Smooth muscle cell (in vitro differentiated cells): ENCODE data around the gene TRAPPC14. TPM values are rescaled to one million over a fixed set of nuclear protein-coding genes. Genes with fewer than 3 reads are reported as not detected.

Experiments
- DNase-seq: peaks from one replicate; lab custom pipeline; 2025; ENCODE audit not compliant: unreplicated experiment; lab: John Stamatoyannopoulos, UW
- H2AFZ ChIP-seq: fragments of 200-600 bp; sonication (generic); 2 replicates; pipeline ENCODE4 v1.6.0; 2016; ENCODE audit warnings: antibody characterized with exemption, low read depth, mild to moderate bottlenecking
- H3F3A ChIP-seq: fragments of 200-600 bp; sonication (generic); 2 replicates; pipeline ENCODE4 v1.6.0; 2017; ENCODE audit warnings: antibody characterized with exemption, low read depth
- H3K27ac ChIP-seq: fragments of 200-600 bp; sonication (generic); 2 replicates; pipeline ENCODE4 v1.5.1; 2016; ENCODE audit warnings: low read depth, mild to moderate bottlenecking
- H3K27me3 ChIP-seq: fragments of 200-600 bp; sonication (generic); 2 replicates; pipeline ENCODE4 v1.6.1; 2016; ENCODE audit warnings: low read depth, mild to moderate bottlenecking
- H3K36me3 ChIP-seq: fragments of 200-600 bp; sonication (generic); 2 replicates; pipeline ENCODE4 v1.5.1; 2016; ENCODE audit warnings: low read depth
- H3K4me1 ChIP-seq: fragments of 200-600 bp; sonication (generic); 2 replicates; pipeline ENCODE4 v1.5.1; 2016; ENCODE audit warnings: low read depth
- H3K4me2 ChIP-seq: fragments of 200-600 bp; sonication (generic); 2 replicates; pipeline ENCODE4 v1.6.0; 2016; ENCODE audit warnings: mild to moderate bottlenecking
- H3K4me3 ChIP-seq: fragments of 200-600 bp; sonication (generic); 2 replicates; pipeline ENCODE4 v1.5.1; 2016; ENCODE audit warnings: mild to moderate bottlenecking
- H3K79me2 ChIP-seq: fragments of 200-600 bp; sonication (generic); 2 replicates; pipeline ENCODE4 v1.6.0; 2016; ENCODE audit warnings: low read depth, mild to moderate bottlenecking
- H3K9ac ChIP-seq: fragments of 200-600 bp; sonication (generic); 2 replicates; pipeline ENCODE4 v1.6.0; 2016; ENCODE audit warnings: low read depth
- H3K9me3 ChIP-seq: fragments of 200-600 bp; sonication (generic); replicated peaks from 2 replicates; pipeline ENCODE4 v1.5.1; 2016; ENCODE audit warnings: low read depth
- H4K20me1 ChIP-seq: fragments of 200-600 bp; sonication (generic); 2 replicates; pipeline ENCODE4 v1.6.0; 2016; ENCODE audit warnings: low read depth
- CTCF ChIP-seq: fragments of 200-600 bp; sonication (generic); IDR thresholded peaks from 2 replicates; pipeline ENCODE4 v1.5.1; 2017; ENCODE audit warnings: borderline replicate concordance, mild to moderate bottlenecking, antibody characterized with exemption; ENCODE audit not compliant: insufficient read depth, poor library complexity, severe bottlenecking
- WGBS: methylation state at CpG from one replicate; pipeline ENCODE4 v1.1.7; 2016; ENCODE audit warnings: low lambda C conversion rate; 5-methylcytosine and 5-hydroxymethylcytosine counted together
- polyA plus RNA-seq: library from polyadenylated mRNA; unstranded; fragments of >200 nt; fragmentation: Nextera tagmentation; extraction: Ambion mirVana; gene quantifications from 2 replicates; pipeline ENCODE4 v1.2.1, GENCODE V29; 2016
- total RNA-seq: library from RNA; depleted of rRNA; stranded (reverse); fragments of >200 nt; gene quantifications from 2 replicates; pipeline ENCODE4 v1.2.3, GENCODE V29; 2014

Gene TRAPPC14
- total and polyA plus RNA-seq, 2 experiments from 2014 or later: 5.4 to 7.0 TPM

- H3K27ac ChIP-seq: peak overlapping the region; percentile 50
- DNase-seq: no peak
Observed at GRCh38 chr7:100157334-100158228, 942 bp downstream of the TRAPPC14 start.

GRCh38 chr7:100157069-100157333 lies 1.5 kb downstream of the TRAPPC14 start:
- Histone ChIP-seq H3K9me3 (no peaks in the 10 kb centered on the region), H3K4me3 (peak overlapping the region; percentile 100), H4K20me1 (peaks cover 27% of the 10 kb centered on the region), H3K79me2 (no peaks in the 10 kb centered on the region), H3K36me3 (no peaks in the 10 kb centered on the region), H3K27ac (no peak overlapping the region), H2AFZ (no peak overlapping the region), H3K9ac (no peak overlapping the region), H3K4me1 (peaks cover 9% of the 10 kb centered on the region), H3K4me2 (peak overlapping the region; percentile 99), H3K27me3 (no peaks in the 10 kb centered on the region), H3F3A (peaks cover 10% of the 10 kb centered on the region)
- 90% methylated on average over 5 of the region's 5 CpGs for WGBS
- no peak for DNase-seq
- TF ChIP-seq CTCF: no peak

More at GRCh38 chr7:100157334-100158228, 942 bp downstream of the TRAPPC14 start:
- 30% methylated on average over 19 of the region's 32 CpGs for WGBS
- Histone ChIP-seq H3K27me3 (no peaks in the 10 kb centered on the region), H3K9me3 (no peaks in the 10 kb centered on the region), H3K9ac (peak overlapping the region; percentile 86), H3K4me2 (peak overlapping the region; percentile 99), H3K79me2 (no peaks in the 10 kb centered on the region), H3F3A (peaks cover 10% of the 10 kb centered on the region), H4K20me1 (peaks cover 27% of the 10 kb centered on the region), H3K36me3 (no peaks in the 10 kb centered on the region), H3K4me1 (peaks cover 9% of the 10 kb centered on the region), H3K4me3 (peak overlapping the region; percentile 100), H2AFZ (no peak overlapping the region)
- TF ChIP-seq CTCF: no peak

- no peak overlapping the region for H3K9ac ChIP-seq
- no peak overlapping the region for H3K4me3 ChIP-seq
- H3K4me2 ChIP-seq: no peak overlapping the region
- no peaks in the 10 kb centered on the region for H3K27me3 ChIP-seq
- H3K9me3 ChIP-seq: no peaks in the 10 kb centered on the region
- peaks cover 9% of the 10 kb centered on the region for H3K4me1 ChIP-seq
- peaks cover 27% of the 10 kb centered on the region for H4K20me1 ChIP-seq
- H3K27ac ChIP-seq: no peak overlapping the region
- peaks cover 10% of the 10 kb centered on the region for H3F3A ChIP-seq
- DNase-seq: no peak
- no peak overlapping the region for H2AFZ ChIP-seq
- no peaks in the 10 kb centered on the region for H3K36me3 ChIP-seq
- no peaks in the 10 kb centered on the region for H3K79me2 ChIP-seq
- TF ChIP-seq CTCF: no peak
- WGBS: 93% methylated on average over 16 of the region's 16 CpGs
Observed at GRCh38 chr7:100156331-100157068, 2.0 kb downstream of the TRAPPC14 start.
